A673 (cell line): Measurements from ENCODE around the gene MRPL20. TPM values are rescaled to one million over a fixed set of nuclear protein-coding genes. Genes with fewer than 3 reads are reported as not detected.
"Not testable (repeated sequence)": the region's sequence is repeated elsewhere in the genome, so short reads cannot be mapped to it uniquely, and the experiment has no call there.

Source experiments
- BruUV-seq: library from RNA; stranded (reverse); fragments of 400-500 nt; replicated peaks from 2 replicates; lab custom pipeline; 2021; lab: Mats Ljungman, UMichigan
- CTCF ChIA-PET: fragments of 300-600 bp; sonication (Branson Sonifier 250); formaldehyde crosslinking; loops from one replicate; lab custom pipeline; 2022; ENCODE audit warnings: antibody characterized with exemption; lab: Charles Lee
- POLR2A ChIA-PET: fragments of 300-600 bp; sonication (Branson Sonifier 250); formaldehyde crosslinking; loops from one replicate; lab custom pipeline; 2022; ENCODE audit warnings: antibody characterized with exemption; ENCODE audit not compliant: low non-redundant PET; lab: Charles Lee
- DNase-seq: peaks from one replicate; pipeline ENCODE4 v3.0.0-alpha.2; 2015; ENCODE audit warnings: low spot score
- H3K27ac ChIP-seq: fragments of 200-600 bp; sonication (generic); 2 replicates; pipeline ENCODE4 v1.5.1; 2016; ENCODE audit warnings: mixed run types, low read depth, mild to moderate bottlenecking, mixed read lengths, antibody characterized with exemption, low read length; ENCODE audit not compliant: poor library complexity, severe bottlenecking
- H3K27me3 ChIP-seq: fragments of 200-600 bp; sonication (generic); replicated peaks from 2 replicates; pipeline ENCODE4 v1.6.1; 2017; ENCODE audit warnings: mixed run types, low read depth, mild to moderate bottlenecking, mixed read lengths, antibody characterized with exemption, low read length; ENCODE audit not compliant: insufficient read depth, poor library complexity
- H3K36me3 ChIP-seq: fragments of 200-600 bp; sonication (generic); 2 replicates; pipeline ENCODE4 v1.6.1; 2016; ENCODE audit warnings: mixed run types, mild to moderate bottlenecking, mixed read lengths, antibody characterized with exemption, low read length; ENCODE audit not compliant: insufficient read depth, poor library complexity, severe bottlenecking
- H3K4me1 ChIP-seq: fragments of 200-600 bp; sonication (generic); 2 replicates; pipeline ENCODE4 v1.6.1; 2017; ENCODE audit warnings: mixed run types, mild to moderate bottlenecking, mixed read lengths, antibody characterized with exemption, low read length; ENCODE audit not compliant: insufficient read depth, poor library complexity, severe bottlenecking
- H3K4me3 ChIP-seq: fragments of 200-600 bp; sonication (generic); 2 replicates; pipeline ENCODE4 v1.5.1; 2016; ENCODE audit warnings: low read depth, mixed run types, mild to moderate bottlenecking, mixed read lengths, low read length; ENCODE audit not compliant: poor library complexity, severe bottlenecking
- H3K9me3 ChIP-seq: fragments of 200-600 bp; sonication (generic); 2 replicates; pipeline ENCODE4 v1.6.1; 2016; ENCODE audit warnings: mixed run types, low read depth, mild to moderate bottlenecking, mixed read lengths, antibody characterized with exemption, low read length; ENCODE audit not compliant: poor library complexity, severe bottlenecking
- EZH2 ChIP-seq: fragments of 200-600 bp; sonication (generic); IDR thresholded peaks from 2 replicates; pipeline ENCODE4 v1.6.1; 2017; ENCODE audit warnings: borderline replicate concordance, low read depth, mild to moderate bottlenecking, mixed read lengths, antibody characterized with exemption, low read length; ENCODE audit not compliant: poor library complexity, severe bottlenecking
- intact Hi-C: fragments of 100-400 bp; cut with micrococcal nuclease; formaldehyde crosslinking; loops from one replicate; pipeline ENCODE4 v1.10.0; 2022; ENCODE audit not compliant: unreplicated experiment
- total RNA-seq: library from RNA; stranded (reverse); gene quantifications from 2 replicates; pipeline ENCODE4 v1.2.3, GENCODE V29; 2021
- TF ChIP-seq, protein P1 (sequence below): fragments of 300-800, 200-600 bp; sonication (generic); conservative IDR thresholded peaks from 2 replicates; pipeline ENCODE4 v1.5.1; 2017; ENCODE audit warnings: low read depth, mild to moderate bottlenecking, antibody characterized with exemption, low read length, moderate library complexity, mixed read lengths

Gene MRPL20
- total RNA-seq, 1 experiment from 2014 or later, result 151 TPM

DNA sequence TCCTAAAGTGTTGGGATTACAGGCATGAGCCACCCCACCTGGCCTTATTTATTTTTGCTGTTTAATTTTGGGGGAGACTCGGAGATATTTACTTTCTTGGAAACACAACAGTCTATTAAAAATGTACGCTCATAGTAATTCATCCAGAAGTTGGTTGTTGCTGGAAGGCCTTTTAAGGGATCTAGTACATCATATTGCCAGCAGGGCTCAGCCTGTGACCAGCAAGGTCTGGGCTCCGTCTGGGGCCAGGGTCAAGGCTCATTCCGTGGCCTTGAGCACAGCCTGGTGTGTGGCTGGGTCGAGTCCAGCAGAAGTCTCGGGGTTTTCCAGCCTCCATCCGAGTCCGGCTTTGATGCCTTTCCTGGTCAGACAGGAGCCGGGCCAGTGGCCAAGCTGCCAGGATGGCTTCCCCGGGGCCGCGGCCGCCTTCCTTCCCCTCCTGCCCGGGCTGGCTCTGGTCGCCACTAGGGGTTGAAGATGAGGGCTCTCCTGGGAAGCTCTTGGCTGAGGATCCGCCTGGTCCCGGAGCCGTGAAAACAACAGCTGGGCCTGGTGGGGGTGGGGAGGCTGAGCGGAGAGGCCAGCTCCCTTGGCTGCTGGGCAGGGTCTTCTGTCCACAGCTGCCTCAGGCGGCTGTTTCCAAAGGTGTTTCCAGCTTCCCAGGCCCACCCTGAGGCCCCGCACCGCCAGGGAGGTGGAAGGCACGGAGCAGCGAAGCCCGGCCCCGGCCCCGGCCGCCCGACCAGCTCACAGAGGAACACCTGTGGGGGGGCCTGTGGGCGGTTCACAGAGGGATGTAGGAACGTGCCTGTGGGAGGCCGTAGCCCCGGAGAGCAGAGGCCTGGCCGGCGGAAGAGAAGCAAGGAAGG lies 23.3 kb upstream of the MRPL20 start:
- intact Hi-C loops, result no loop called here
- no TSS peak for BruUV-seq
- POLR2A ChIA-PET, result no interaction called here
- Histone ChIP-seq H3K4me1 (peaks cover 9% of the 10 kb centered on the region), H3K36me3 (no peaks in the 10 kb centered on the region), H3K27ac (no peak overlapping the region), H3K27me3 (no peaks in the 10 kb centered on the region), H3K4me3 (no peak overlapping the region), H3K9me3 (no peaks in the 10 kb centered on the region)
- TF ChIP-seq, protein P1, sequence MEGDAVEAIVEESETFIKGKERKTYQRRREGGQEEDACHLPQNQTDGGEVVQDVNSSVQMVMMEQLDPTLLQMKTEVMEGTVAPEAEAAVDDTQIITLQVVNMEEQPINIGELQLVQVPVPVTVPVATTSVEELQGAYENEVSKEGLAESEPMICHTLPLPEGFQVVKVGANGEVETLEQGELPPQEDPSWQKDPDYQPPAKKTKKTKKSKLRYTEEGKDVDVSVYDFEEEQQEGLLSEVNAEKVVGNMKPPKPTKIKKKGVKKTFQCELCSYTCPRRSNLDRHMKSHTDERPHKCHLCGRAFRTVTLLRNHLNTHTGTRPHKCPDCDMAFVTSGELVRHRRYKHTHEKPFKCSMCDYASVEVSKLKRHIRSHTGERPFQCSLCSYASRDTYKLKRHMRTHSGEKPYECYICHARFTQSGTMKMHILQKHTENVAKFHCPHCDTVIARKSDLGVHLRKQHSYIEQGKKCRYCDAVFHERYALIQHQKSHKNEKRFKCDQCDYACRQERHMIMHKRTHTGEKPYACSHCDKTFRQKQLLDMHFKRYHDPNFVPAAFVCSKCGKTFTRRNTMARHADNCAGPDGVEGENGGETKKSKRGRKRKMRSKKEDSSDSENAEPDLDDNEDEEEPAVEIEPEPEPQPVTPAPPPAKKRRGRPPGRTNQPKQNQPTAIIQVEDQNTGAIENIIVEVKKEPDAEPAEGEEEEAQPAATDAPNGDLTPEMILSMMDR, result no peak
- no peak for TF ChIP-seq EZH2
- DNase-seq, result no peak
- CTCF ChIA-PET, result interaction anchor here (1.0 kb wide), 1 partner anchor 11 kb away, joined by 3 read pairs; no protein-coding TSS in a partner anchor

DNA sequence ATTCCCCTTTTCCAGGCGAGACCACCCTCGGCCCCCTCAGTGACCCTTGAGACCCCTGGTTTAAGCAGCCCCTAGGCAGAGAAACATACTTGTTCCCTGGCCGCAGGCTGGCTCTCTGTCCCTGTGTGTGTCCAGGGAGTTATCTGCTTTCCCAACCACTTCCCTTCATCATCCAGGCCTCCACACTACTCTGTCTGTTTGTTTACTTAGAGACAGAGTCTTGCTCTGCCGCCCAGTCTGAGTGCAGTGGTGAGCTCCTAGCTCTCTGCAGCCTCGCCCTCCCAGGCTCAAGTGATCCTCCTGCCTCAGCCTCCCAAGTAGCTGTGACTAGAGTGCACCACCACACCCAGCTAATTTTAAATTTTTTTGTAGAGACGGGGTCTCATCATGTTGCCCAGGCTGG lies 22.6 kb upstream of the MRPL20 start:
- DNase-seq, result no peak
- BruUV-seq, result no TSS peak
- POLR2A ChIA-PET, result no interaction called here
- CTCF ChIA-PET, result no interaction called here
- H3K27me3 ChIP-seq, result no peaks in the 10 kb centered on the region
- no peaks in the 10 kb centered on the region for H3K9me3 ChIP-seq
- TF ChIP-seq, protein P1, result no peak
- no peak for TF ChIP-seq EZH2
- H3K36me3 ChIP-seq, result no peaks in the 10 kb centered on the region
- H3K27ac ChIP-seq, result no peak overlapping the region
- H3K4me3 ChIP-seq, result no peak overlapping the region
- H3K4me1 ChIP-seq, result peaks cover 4% of the 10 kb centered on the region
- intact Hi-C loops, result no loop called here

DNA sequence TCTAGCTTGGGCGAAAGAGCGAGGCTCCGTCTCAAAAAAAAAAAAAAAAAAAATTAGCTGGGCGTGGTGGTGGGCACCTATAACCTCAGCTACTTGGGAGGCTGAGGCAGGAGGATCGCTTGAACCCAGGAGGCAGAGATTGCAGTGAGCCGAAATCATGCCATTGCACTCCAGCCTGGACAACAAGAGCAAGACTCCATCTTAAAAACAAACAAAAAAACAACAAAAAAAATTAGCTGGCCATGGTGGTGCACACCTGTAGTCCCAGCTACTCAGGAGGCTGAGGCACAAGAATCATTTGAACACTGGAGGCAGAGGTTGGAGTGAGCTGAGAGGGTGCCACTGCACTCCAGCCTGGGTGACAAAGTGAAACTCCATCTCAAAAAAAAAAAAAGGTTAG lies 21.9 kb upstream of the MRPL20 start:
- H3K27me3 ChIP-seq, intact Hi-C loops, H3K36me3 ChIP-seq, H3K9me3 ChIP-seq, H3K4me1 ChIP-seq, H3K4me3 ChIP-seq, CTCF ChIA-PET, DNase-seq, BruUV-seq, H3K27ac ChIP-seq: not testable (repeated sequence)
- POLR2A ChIA-PET, result interaction anchor here (0.7 kb wide), 1 partner anchor 18 kb away, joined by 5 read pairs; no protein-coding TSS in a partner anchor
